HEK293 (cell line): Measurements from ENCODE around the gene CLIC5.

Source experiments
- CTCF ChIA-PET: fragments of 350-600 bp; formaldehyde crosslinking; extraction: SDS; loops from one replicate; lab custom pipeline; 2021; ENCODE audit warnings: antibody characterized with exemption; lab: Yijun Ruan, JAX
- POLR2A ChIA-PET: fragments of 300-600 bp; formaldehyde crosslinking; extraction: SDS; loops from one replicate; lab custom pipeline; 2020; ENCODE audit warnings: antibody characterized with exemption, inconsistent platforms; lab: Yijun Ruan, JAX
- H3K27ac ChIP-seq: fragments of 200-500 bp; sonication (Bioruptor generic); 2 replicates; pipeline ENCODE4 v1.5.1; 2014; ENCODE audit warnings: low read depth, low read length, control low read depth, inconsistent platforms; ENCODE audit errors: extremely low read depth
- H3K36me3 ChIP-seq, 2 experiments: fragments of 200-500 bp in 1 of 2; sonication (Bioruptor generic) in 1 of 2; 1 replicate in 1 of 2; 2 replicates in 1 of 2; pipeline ENCODE4 v1.5.1; 2014 to 2017; ENCODE audit warnings: inconsistent platforms in 2 of 2, low read length in 2 of 2; ENCODE audit not compliant: control insufficient read depth in 2 of 2, insufficient read depth in 1 of 2
- H3K4me1 ChIP-seq: fragments of 200-500 bp; sonication (Bioruptor generic); 2 replicates; pipeline ENCODE4 v1.5.1; 2014; ENCODE audit warnings: mild to moderate bottlenecking, low read length, inconsistent platforms; ENCODE audit not compliant: control insufficient read depth, insufficient read depth
- H3K4me3 ChIP-seq: 2 replicates; pipeline ENCODE4 v1.5.1; 2011; ENCODE audit warnings: low read depth, mild to moderate bottlenecking, control low read depth, low read length, moderate library complexity
- H3K9me3 ChIP-seq: fragments of 200-500 bp; sonication (Bioruptor generic); 2 replicates; pipeline ENCODE4 v1.5.1; 2014; ENCODE audit warnings: low read depth, low read length, inconsistent platforms; ENCODE audit not compliant: control insufficient read depth, insufficient read depth
- KLF16 ChIP-seq: fragments of 450-650 bp; formaldehyde crosslinking; IDR thresholded peaks from 2 replicates; pipeline ENCODE4 v1.5.1; 2017; ENCODE audit warnings: missing biosample characterization, missing genetic modification characterization
- PBX3 ChIP-seq: sonication (generic); formaldehyde crosslinking; IDR thresholded peaks from 2 replicates; pipeline ENCODE4 v1.8.1; 2022; ENCODE audit warnings: mild to moderate bottlenecking, moderate library complexity, missing genetic modification reagents
- PRDM6 ChIP-seq: fragments of 450-650 bp; formaldehyde crosslinking; IDR thresholded peaks from 2 replicates; pipeline ENCODE4 v1.5.1; 2017; ENCODE audit warnings: missing biosample characterization, missing genetic modification characterization
- SCRT2 ChIP-seq: fragments of 450-650 bp; formaldehyde crosslinking; IDR thresholded peaks from 2 replicates; pipeline ENCODE4 v1.5.1; 2016; ENCODE audit warnings: missing biosample characterization, missing genetic modification characterization
- TCF7L2 ChIP-seq: IDR thresholded peaks from 2 replicates; pipeline ENCODE4 v1.6.1; 2011; ENCODE audit warnings: low read depth, mild to moderate bottlenecking, inconsistent platforms, low read length, moderate library complexity, borderline replicate concordance
- ZBTB49 ChIP-seq: fragments of 450-650 bp; formaldehyde crosslinking; IDR thresholded peaks from 2 replicates; pipeline ENCODE4 v1.5.1; 2016; ENCODE audit warnings: missing biosample characterization, missing genetic modification characterization, low read depth
- ZFP37 ChIP-seq: fragments of 450-650 bp; formaldehyde crosslinking; IDR thresholded peaks from 2 replicates; pipeline ENCODE4 v1.5.1; 2016; ENCODE audit warnings: missing biosample characterization, missing genetic modification characterization
- ZFP69B ChIP-seq: fragments of 450-650 bp; formaldehyde crosslinking; IDR thresholded peaks from 2 replicates; pipeline ENCODE4 v1.5.1; 2016; ENCODE audit warnings: missing biosample characterization, missing genetic modification characterization
- ZNF112 ChIP-seq: fragments of 450-650 bp; formaldehyde crosslinking; IDR thresholded peaks from 2 replicates; pipeline ENCODE4 v1.5.0; 2017; ENCODE audit warnings: missing biosample characterization, missing genetic modification characterization
- ZNF133 ChIP-seq: fragments of 450-650 bp; formaldehyde crosslinking; IDR thresholded peaks from 2 replicates; pipeline ENCODE4 v1.5.1; 2016; ENCODE audit warnings: missing biosample characterization, missing genetic modification characterization
- ZNF140 ChIP-seq: fragments of 450-650 bp; formaldehyde crosslinking; IDR thresholded peaks from 2 replicates; pipeline ENCODE4 v1.5.1; 2016; ENCODE audit warnings: missing biosample characterization, missing genetic modification characterization
- ZNF157 ChIP-seq: fragments of 450-650 bp; formaldehyde crosslinking; IDR thresholded peaks from 2 replicates; pipeline ENCODE4 v1.5.1; 2016; ENCODE audit warnings: missing biosample characterization, missing genetic modification characterization
- ZNF23 ChIP-seq: fragments of 450-650 bp; formaldehyde crosslinking; IDR thresholded peaks from 2 replicates; pipeline ENCODE4 v1.5.1; 2016; ENCODE audit warnings: missing biosample characterization, missing genetic modification characterization, borderline replicate concordance
- ZNF302 ChIP-seq: fragments of 450-650 bp; formaldehyde crosslinking; IDR thresholded peaks from 2 replicates; pipeline ENCODE4 v1.5.1; 2016; ENCODE audit warnings: missing biosample characterization, missing genetic modification characterization, low read depth
- ZNF311 ChIP-seq: fragments of 450-650 bp; formaldehyde crosslinking; IDR thresholded peaks from 2 replicates; pipeline ENCODE4 v1.5.1; 2017; ENCODE audit warnings: missing biosample characterization, missing genetic modification characterization, borderline replicate concordance
- ZNF350 ChIP-seq: fragments of 450-650 bp; formaldehyde crosslinking; IDR thresholded peaks from 2 replicates; pipeline ENCODE4 v1.5.0; 2017; ENCODE audit warnings: missing biosample characterization, mild to moderate bottlenecking, missing genetic modification characterization
- ZNF423 ChIP-seq: fragments of 450-650 bp; formaldehyde crosslinking; IDR thresholded peaks from 2 replicates; pipeline ENCODE4 v1.5.1; 2016; ENCODE audit warnings: missing biosample characterization, missing genetic modification characterization
- ZNF488 ChIP-seq: fragments of 450-650 bp; formaldehyde crosslinking; IDR thresholded peaks from 2 replicates; pipeline ENCODE4 v1.5.1; 2016; ENCODE audit warnings: missing biosample characterization, missing genetic modification characterization
- ZNF530 ChIP-seq: fragments of 450-650 bp; formaldehyde crosslinking; IDR thresholded peaks from 2 replicates; pipeline ENCODE4 v1.5.1; 2016; ENCODE audit warnings: low read depth, missing biosample characterization, missing genetic modification characterization
- ZNF544 ChIP-seq: fragments of 450-650 bp; formaldehyde crosslinking; IDR thresholded peaks from 2 replicates; pipeline ENCODE4 v1.5.0; 2017; ENCODE audit warnings: missing biosample characterization, missing genetic modification characterization
- ZNF596 ChIP-seq: fragments of 450-650 bp; IDR thresholded peaks from 2 replicates; pipeline ENCODE4 v1.5.0; 2018; ENCODE audit warnings: missing biosample characterization, mild to moderate bottlenecking, missing genetic modification characterization, moderate library complexity
- ZNF610 ChIP-seq: fragments of 450-650 bp; formaldehyde crosslinking; IDR thresholded peaks from 2 replicates; pipeline ENCODE4 v1.5.1; 2016; ENCODE audit warnings: missing biosample characterization, missing genetic modification characterization, borderline replicate concordance
- ZNF623 ChIP-seq: fragments of 450-650 bp; formaldehyde crosslinking; IDR thresholded peaks from 2 replicates; pipeline ENCODE4 v1.5.1; 2016; ENCODE audit warnings: missing biosample characterization, missing genetic modification characterization
- ZNF626 ChIP-seq: fragments of 450-650 bp; sonication (Bioruptor Pico); formaldehyde crosslinking; IDR thresholded peaks from 2 replicates; pipeline ENCODE4 v1.5.1; 2018; ENCODE audit warnings: missing biosample characterization, missing genetic modification characterization, inconsistent platforms
- ZNF664 ChIP-seq: fragments of 450-650 bp; formaldehyde crosslinking; IDR thresholded peaks from 2 replicates; pipeline ENCODE4 v1.5.1; 2016; ENCODE audit warnings: missing biosample characterization, missing genetic modification characterization
- ZNF785 ChIP-seq: fragments of 450-650 bp; formaldehyde crosslinking; IDR thresholded peaks from 2 replicates; pipeline ENCODE4 v1.5.1; 2016; ENCODE audit warnings: missing biosample characterization, missing genetic modification characterization

Gene CLIC5

GRCh38 chr6:46036911-46037310, 21.3 kb upstream of the CLIC5 start:
- H3K27ac ChIP-seq: no peak overlapping the region
- no peak overlapping the region for H3K4me3 ChIP-seq
- H3K36me3 ChIP-seq: no peaks in the 10 kb centered on the region
- no peaks in the 10 kb centered on the region for H3K4me1 ChIP-seq
- CTCF ChIA-PET: no interaction called here
- POLR2A ChIA-PET: no interaction called here
- TF ChIP-seq ZNF626 (tag by site-specific recombination): no peak
- TF ChIP-seq ZNF350 (tag by site-specific recombination): no peak
- TF ChIP-seq ZBTB49 (tag by site-specific recombination): no peak
- no peak for TF ChIP-seq ZNF23 (tag by site-specific recombination)
- no peak for TF ChIP-seq ZFP69B (tag by site-specific recombination)
- no peak for TF ChIP-seq ZNF311 (tag by site-specific recombination)
- TF ChIP-seq TCF7L2: no peak
- TF ChIP-seq ZNF133 (tag by site-specific recombination): no peak
- TF ChIP-seq ZFP37 (tag by site-specific recombination): no peak
- no peak for TF ChIP-seq ZNF530
- TF ChIP-seq ZNF140 (tag by site-specific recombination): no peak
- TF ChIP-seq ZNF610 (tag by site-specific recombination): no peak
- no peak for TF ChIP-seq ZNF423 (tag by site-specific recombination)
- TF ChIP-seq ZNF544 (tag by site-specific recombination): no peak
- no peak for TF ChIP-seq ZNF664 (tag by site-specific recombination)
- TF ChIP-seq ZNF157 (tag by site-specific recombination): no peak
- TF ChIP-seq ZNF623 (tag by site-specific recombination): no peak
- H3K9me3 ChIP-seq: no peaks in the 10 kb centered on the region

- POLR2A ChIA-PET: no interaction called here
- CTCF ChIA-PET: interaction anchor here (0.8 to 1.3 kb wide), 5 partner anchors 9 to 1604 kb away, joined by 3 to 4 read pairs (median 3); no protein-coding TSS in a partner anchor
- Histone ChIP-seq H3K36me3 (no peaks in the 10 kb centered on the region), H3K4me1 (no peaks in the 10 kb centered on the region), H3K9me3 (no peaks in the 10 kb centered on the region), H3K4me3 (no peak overlapping the region), H3K27ac (no peak overlapping the region)
- TF ChIP-seq ZNF785 (tag by site-specific recombination): no peak
- no peak for TF ChIP-seq ZNF596 (tag by site-specific recombination)
These were observed 19.6 kb upstream of the CLIC5 start for GRCh38 chr6:46035242-46035641.

GRCh38 chr6:46032110-46032998, 16.7 kb upstream of the CLIC5 start:
- Histone ChIP-seq H3K4me3 (no peak overlapping the region), H3K9me3 (no peaks in the 10 kb centered on the region), H3K4me1 (no peaks in the 10 kb centered on the region), H3K36me3 (no peaks in the 10 kb centered on the region), H3K27ac (no peak overlapping the region)
- ChIA-PET POLR2A (interaction anchor here (0.7 to 1.1 kb wide), 2 partner anchors 10 to 1845 kb away, joined by 3 to 9 read pairs; no protein-coding TSS in a partner anchor), CTCF (interaction anchor here (0.7 to 3.3 kb wide), 3 partner anchors 11 to 237 kb away, joined by 3 to 13 read pairs (median 5); no protein-coding TSS in a partner anchor)
- TF ChIP-seq ZNF311 (tag by site-specific recombination) (no peak), SCRT2 (no peak), PRDM6 (tag by site-specific recombination) (no peak), ZNF112 (tag by site-specific recombination) (no peak), ZNF488 (tag by site-specific recombination) (no peak), ZNF302 (tag by site-specific recombination) (no peak), PBX3 (CRISPR knock-in tag) (no peak), KLF16 (tag by site-specific recombination) (no peak)
